Panc1 (cell line): ENCODE measurements around the gene BRWD1.

ENCODE experiments used
- CTCF ChIP-seq: fragments of 450-650 bp; IDR thresholded peaks from 2 replicates; pipeline ENCODE4 v1.5.1; 2017; ENCODE audit warnings: mild to moderate bottlenecking
- POLR2AphosphoS5 ChIP-seq: IDR thresholded peaks from 2 replicates; pipeline ENCODE4 v1.6.1; 2012; ENCODE audit warnings: mild to moderate bottlenecking, low read depth, low read length, moderate library complexity

GRCh38 chr21:39348040-39348354 lies 34.6 kb upstream of the BRWD1 start:
- TF ChIP-seq CTCF = no peak
- no peak for TF ChIP-seq POLR2AphosphoS5
